Measurements from ENCODE around the gene NTSR1. TPM values are rescaled to one million over a fixed set of nuclear protein-coding genes. Genes with fewer than 3 reads are reported as not detected.

The NTSR1 gene
- polyA plus RNA-seq, 3 donors = 0.35 to 2.5 (median 0.40) TPM

- Mint-ChIP-seq H3K36me3 (peaks cover 0 to 2% of the 10 kb centered on the region in 2 donors), H3K9me3 (peaks cover 0 to 3% (median 0%) of the 10 kb centered on the region in 7 donors), H3K4me1 (peaks cover 31% of the 10 kb centered on the region), H3K4me3 (no peak overlapping the region), H3K27me3 (ENCODE audit: low read depth in 3 of 3) (peaks cover 0 to 2% (median 1%) of the 10 kb centered on the region in 3 donors), H3K27ac (no peak overlapping the region)
- 98% methylated on average over 10 of the region's 12 CpGs for WGBS (ENCODE audit: insufficient coverage)
- TF ChIP-seq CTCF (IDR thresholded peaks at IDR 0.05) = no peak
- intact Hi-C loops (cut with micrococcal nuclease) = loop anchor here (5.0 kb wide), 3 partner anchors 42 to 142 kb away; partner anchors contain the start of gene NTSR1 (in 1 of the 2)
- DNase-seq = no peak
- H4K20me1 ChIP-seq (ENCODE audit: insufficient read depth, low read length) = no peaks in the 10 kb centered on the region
- H3K4me2 ChIP-seq (replicated peaks; ENCODE audit: extremely low read depth, low read length, poor library complexity, severe bottlenecking) = no peak overlapping the region
- no peaks in the 10 kb centered on the region for H3K27me3 ChIP-seq (ENCODE audit: control insufficient read depth in 2 of 2, insufficient read depth in 2 of 2, low read length in 2 of 2)
- no peaks in the 10 kb centered on the region for H3K36me3 ChIP-seq (replicated peaks in 1 of 2; ENCODE audit: control insufficient read depth in 1 of 2, insufficient read depth in 2 of 2, low read length in 2 of 2)
- H3K79me2 ChIP-seq (ENCODE audit: insufficient read depth, low read length) = no peaks in the 10 kb centered on the region
- no peak overlapping the region for H3K9ac ChIP-seq (ENCODE audit: insufficient read depth, low read length, poor library complexity, severe bottlenecking)
- no peaks in the 10 kb centered on the region for H3K9me3 ChIP-seq (replicated peaks in 1 of 2; ENCODE audit: control insufficient read depth in 1 of 2, insufficient read depth in 1 of 2, low read length in 2 of 2)
- H3K4me3 ChIP-seq (replicated peaks in 1 of 3; ENCODE audit: low read depth in 2 of 3, low read length in 3 of 3) = no peak overlapping the region
- H3K4me1 ChIP-seq (ENCODE audit: control insufficient read depth in 1 of 2, insufficient read depth in 2 of 2, low read length in 2 of 2) = peaks cover 19 to 36% of the 10 kb centered on the region in 2 donors
- no peak overlapping the region for H3K27ac ChIP-seq (ENCODE audit: low read depth in 1 of 2, low read length in 2 of 2)
- H2AFZ ChIP-seq (ENCODE audit: insufficient read depth, low read depth, low read length, poor library complexity, severe bottlenecking) = no peak overlapping the region
Measured at GRCh38 chr20:62665153-62665754, 43.4 kb upstream of the NTSR1 start.

GRCh38 chr20:62665826-62666735, 42.6 kb upstream of the NTSR1 start:
- Mint-ChIP-seq H3K27me3 (ENCODE audit: low read depth in 3 of 3) (peaks cover 0 to 2% (median 1%) of the 10 kb centered on the region in 3 donors), H3K4me3 (no peak overlapping the region), H3K9me3 (peaks cover 0 to 3% (median 0%) of the 10 kb centered on the region in 7 donors), H3K4me1 (peaks cover 34% of the 10 kb centered on the region), H3K27ac (peak overlapping the region in 1 of 7 donors; percentile 20), H3K36me3 (peaks cover 0 to 2% of the 10 kb centered on the region in 2 donors)
- no peak overlapping the region for H3K4me2 ChIP-seq (replicated peaks; ENCODE audit: extremely low read depth, low read length, poor library complexity, severe bottlenecking)
- no peak overlapping the region for H2AFZ ChIP-seq (ENCODE audit: insufficient read depth, low read depth, low read length, poor library complexity, severe bottlenecking)
- intact Hi-C loops (cut with micrococcal nuclease) = loop anchor here (5.0 kb wide), 3 partner anchors 41 to 141 kb away; partner anchors contain the start of gene NTSR1 (in 1 of the 2)
- H3K27me3 ChIP-seq (ENCODE audit: control insufficient read depth in 2 of 2, insufficient read depth in 2 of 2, low read length in 2 of 2) = no peaks in the 10 kb centered on the region
- no peaks in the 10 kb centered on the region for H3K79me2 ChIP-seq (ENCODE audit: insufficient read depth, low read length)
- no peak overlapping the region for H3K27ac ChIP-seq (ENCODE audit: low read depth in 1 of 2, low read length in 2 of 2)
- DNase-seq = no peak
- no peaks in the 10 kb centered on the region for H3K36me3 ChIP-seq (replicated peaks in 1 of 2; ENCODE audit: control insufficient read depth in 1 of 2, insufficient read depth in 2 of 2, low read length in 2 of 2)
- H3K4me3 ChIP-seq (replicated peaks in 1 of 3; ENCODE audit: low read depth in 2 of 3, low read length in 3 of 3) = no peak overlapping the region
- peaks cover 19 to 45% of the 10 kb centered on the region in 2 donors for H3K4me1 ChIP-seq (ENCODE audit: control insufficient read depth in 1 of 2, insufficient read depth in 2 of 2, low read length in 2 of 2)
- H4K20me1 ChIP-seq (ENCODE audit: insufficient read depth, low read length) = no peaks in the 10 kb centered on the region
- no peak for TF ChIP-seq CTCF (IDR thresholded peaks at IDR 0.05)
- no peaks in the 10 kb centered on the region for H3K9me3 ChIP-seq (replicated peaks in 1 of 2; ENCODE audit: control insufficient read depth in 1 of 2, insufficient read depth in 1 of 2, low read length in 2 of 2)
- 93% methylated on average over 17 of the region's 33 CpGs for WGBS (ENCODE audit: insufficient coverage)
- H3K9ac ChIP-seq (ENCODE audit: insufficient read depth, low read length, poor library complexity, severe bottlenecking) = no peak overlapping the region
